Measurements from ENCODE around the gene SNX1.

SNX1 gene

DNA sequence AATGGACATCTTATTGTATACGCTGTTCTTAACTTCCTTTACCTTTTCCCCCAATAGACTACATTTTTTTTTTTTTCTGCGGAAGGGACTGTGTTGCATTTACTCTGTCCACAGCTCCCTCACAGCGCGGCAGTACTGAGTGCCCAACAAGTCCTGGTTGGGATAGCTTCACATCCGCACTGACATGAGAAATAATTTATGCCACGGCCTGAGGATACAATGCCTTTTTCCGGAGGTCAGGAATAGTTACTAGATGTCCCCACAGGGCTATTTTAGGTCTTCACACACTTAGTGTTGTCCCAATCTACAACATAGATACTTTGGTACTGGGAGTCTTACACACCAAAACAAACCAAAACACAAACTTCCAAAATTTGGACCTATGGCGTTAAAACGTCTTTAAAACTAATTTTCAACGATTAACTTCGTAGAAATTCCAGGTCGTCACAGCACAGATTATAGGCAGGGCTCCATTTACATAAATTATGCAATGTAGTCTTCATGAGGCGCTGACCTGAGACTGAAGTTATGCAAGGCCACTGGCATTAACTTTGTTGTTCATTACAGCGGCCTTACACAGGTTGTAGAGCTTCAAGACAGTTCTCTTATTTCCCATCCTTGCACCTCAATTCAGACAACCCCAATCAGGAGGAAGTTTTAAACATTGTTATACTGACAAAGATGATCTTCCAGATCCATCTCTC, 68.0 kb downstream of the SNX1 start:
- Histone ChIP-seq H3K4me3 (ENCODE audit: low read length, poor library complexity, severe bottlenecking) (peak overlapping the region; percentile 95), H3K9me3 (ENCODE audit: insufficient read depth, low read depth, low read length) (no peaks in the 10 kb centered on the region), H4K20me1 (ENCODE audit: insufficient read depth, low read length, poor library complexity, severe bottlenecking) (peaks cover 30% of the 10 kb centered on the region), H3K9ac (ENCODE audit: low read depth, low read length, poor library complexity, severe bottlenecking) (peak overlapping the region; percentile 82), H3K4me1 (ENCODE audit: insufficient read depth, low read length, poor library complexity, severe bottlenecking) (peaks cover 27% of the 10 kb centered on the region), H3F3A (ENCODE audit: low read depth) (no peaks in the 10 kb centered on the region; the same call in 1 of the 2 replicates), H2AFZ (ENCODE audit: low read length) (peak overlapping the region; percentile 92), H3K27me3 (ENCODE audit: insufficient read depth, low read length, poor library complexity, severe bottlenecking) (no peaks in the 10 kb centered on the region), H3K79me2 (ENCODE audit: insufficient read depth, low read length) (peaks cover 40% of the 10 kb centered on the region), H3K9me2 (replicated peaks; ENCODE audit: low read depth, low read length) (no peaks in the 10 kb centered on the region), H3K4me2 (ENCODE audit: low read depth, low read length, poor library complexity, severe bottlenecking) (peak overlapping the region; percentile 88), H3K36me3 (ENCODE audit: insufficient read depth, low read length) (peaks cover 15% of the 10 kb centered on the region; the same call in 1 of the 2 replicates)
- TF ChIP-seq, protein P1, sequence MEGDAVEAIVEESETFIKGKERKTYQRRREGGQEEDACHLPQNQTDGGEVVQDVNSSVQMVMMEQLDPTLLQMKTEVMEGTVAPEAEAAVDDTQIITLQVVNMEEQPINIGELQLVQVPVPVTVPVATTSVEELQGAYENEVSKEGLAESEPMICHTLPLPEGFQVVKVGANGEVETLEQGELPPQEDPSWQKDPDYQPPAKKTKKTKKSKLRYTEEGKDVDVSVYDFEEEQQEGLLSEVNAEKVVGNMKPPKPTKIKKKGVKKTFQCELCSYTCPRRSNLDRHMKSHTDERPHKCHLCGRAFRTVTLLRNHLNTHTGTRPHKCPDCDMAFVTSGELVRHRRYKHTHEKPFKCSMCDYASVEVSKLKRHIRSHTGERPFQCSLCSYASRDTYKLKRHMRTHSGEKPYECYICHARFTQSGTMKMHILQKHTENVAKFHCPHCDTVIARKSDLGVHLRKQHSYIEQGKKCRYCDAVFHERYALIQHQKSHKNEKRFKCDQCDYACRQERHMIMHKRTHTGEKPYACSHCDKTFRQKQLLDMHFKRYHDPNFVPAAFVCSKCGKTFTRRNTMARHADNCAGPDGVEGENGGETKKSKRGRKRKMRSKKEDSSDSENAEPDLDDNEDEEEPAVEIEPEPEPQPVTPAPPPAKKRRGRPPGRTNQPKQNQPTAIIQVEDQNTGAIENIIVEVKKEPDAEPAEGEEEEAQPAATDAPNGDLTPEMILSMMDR (conservative IDR thresholded peaks at IDR 0.05; ENCODE audit: low read length) = no peak
- no peak for TF ChIP-seq EZH2phosphoT487 (IDR thresholded peaks at IDR 0.05; ENCODE audit: borderline replicate concordance)

DNA sequence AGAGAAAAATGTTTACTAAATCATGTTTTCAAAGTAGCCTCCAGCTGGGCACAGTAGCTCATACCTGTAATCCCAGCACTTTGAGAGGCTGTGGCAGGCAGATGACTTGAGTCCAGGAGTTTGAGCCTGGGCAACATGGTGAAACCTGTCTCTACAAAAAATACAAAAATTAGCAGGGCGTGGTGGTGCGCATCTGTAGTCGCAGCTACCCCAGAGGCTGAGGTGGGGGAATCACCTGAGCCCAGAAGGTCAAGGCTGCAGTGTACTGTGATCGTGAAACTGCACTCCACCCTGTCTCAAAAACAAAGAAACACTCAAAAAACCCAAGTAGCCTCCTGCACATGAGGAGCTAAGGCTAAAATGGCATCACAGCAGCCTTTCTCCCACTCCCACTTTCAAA, 68.7 kb downstream of the SNX1 start:
- peaks cover 9% of the 10 kb centered on the region; the same call in 1 of the 2 replicates for H3K36me3 ChIP-seq (ENCODE audit: insufficient read depth, low read length)
- peaks cover 27% of the 10 kb centered on the region for H4K20me1 ChIP-seq (ENCODE audit: insufficient read depth, low read length, poor library complexity, severe bottlenecking)
- peaks cover 23% of the 10 kb centered on the region for H3K4me1 ChIP-seq (ENCODE audit: insufficient read depth, low read length, poor library complexity, severe bottlenecking)
- no peaks in the 10 kb centered on the region for H3K9me2 ChIP-seq (replicated peaks; ENCODE audit: low read depth, low read length)
- no peak for TF ChIP-seq EZH2phosphoT487 (IDR thresholded peaks at IDR 0.05; ENCODE audit: borderline replicate concordance)
- TF ChIP-seq, protein P1 (conservative IDR thresholded peaks at IDR 0.05; ENCODE audit: low read length) = no peak
- peaks cover 34% of the 10 kb centered on the region for H3K79me2 ChIP-seq (ENCODE audit: insufficient read depth, low read length)
- H2AFZ ChIP-seq (ENCODE audit: low read length) = no peak overlapping the region
- H3K9me3 ChIP-seq (ENCODE audit: insufficient read depth, low read depth, low read length) = no peaks in the 10 kb centered on the region
- no peak overlapping the region for H3K4me3 ChIP-seq (ENCODE audit: low read length, poor library complexity, severe bottlenecking)
- no peaks in the 10 kb centered on the region; the same call in 1 of the 2 replicates for H3F3A ChIP-seq (ENCODE audit: low read depth)
- no peak overlapping the region for H3K9ac ChIP-seq (ENCODE audit: low read depth, low read length, poor library complexity, severe bottlenecking)
- H3K4me2 ChIP-seq (ENCODE audit: low read depth, low read length, poor library complexity, severe bottlenecking) = no peak overlapping the region
- H3K27me3 ChIP-seq (ENCODE audit: insufficient read depth, low read length, poor library complexity, severe bottlenecking) = no peaks in the 10 kb centered on the region

DNA sequence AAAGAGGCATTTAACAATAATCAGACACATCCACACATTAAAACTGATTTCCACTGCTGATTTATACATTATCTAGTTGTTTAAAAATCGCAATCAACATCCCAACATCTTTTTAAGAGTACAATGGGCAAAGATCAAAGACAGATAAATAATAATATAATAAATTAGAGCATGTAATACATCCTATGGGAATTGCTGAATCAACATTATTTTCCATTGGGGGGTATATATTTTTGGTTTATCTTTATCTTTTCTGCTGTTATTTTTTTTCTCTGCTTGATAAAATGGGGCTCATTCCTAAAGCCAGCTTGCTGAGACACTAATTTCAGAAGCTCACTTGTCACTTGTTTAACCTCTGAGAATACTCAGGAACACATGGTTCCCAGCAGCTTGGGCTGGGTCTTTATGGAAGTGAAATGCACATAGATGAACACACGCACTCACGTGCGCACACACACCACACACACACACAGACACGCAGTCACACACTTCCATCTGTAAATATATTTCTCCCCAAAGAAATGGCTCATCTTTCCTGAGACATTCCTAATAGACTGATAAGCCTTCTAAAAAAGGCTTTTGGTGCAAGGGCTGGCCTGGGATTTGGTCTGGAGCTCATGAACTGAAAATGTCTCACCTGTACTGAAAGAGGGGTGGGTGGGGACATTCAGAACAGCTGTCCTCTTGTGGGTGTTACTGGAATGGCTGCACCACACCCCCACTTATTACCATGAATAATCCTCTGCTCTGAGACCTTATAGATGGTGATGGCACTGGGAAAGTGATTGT, 70.5 kb downstream of the SNX1 start:
- H3K27me3 ChIP-seq (ENCODE audit: insufficient read depth, low read length, poor library complexity, severe bottlenecking) = no peaks in the 10 kb centered on the region
- H3K4me2 ChIP-seq (ENCODE audit: low read depth, low read length, poor library complexity, severe bottlenecking) = no peak overlapping the region
- H4K20me1 ChIP-seq (ENCODE audit: insufficient read depth, low read length, poor library complexity, severe bottlenecking) = peaks cover 12% of the 10 kb centered on the region
- H3K36me3 ChIP-seq (ENCODE audit: insufficient read depth, low read length) = peaks cover 16% of the 10 kb centered on the region; the same call in 1 of the 2 replicates
- H3K79me2 ChIP-seq (ENCODE audit: insufficient read depth, low read length) = peaks cover 15% of the 10 kb centered on the region
- H2AFZ ChIP-seq (ENCODE audit: low read length) = no peak overlapping the region
- peaks cover 15% of the 10 kb centered on the region for H3K4me1 ChIP-seq (ENCODE audit: insufficient read depth, low read length, poor library complexity, severe bottlenecking)
- no peak for TF ChIP-seq EZH2phosphoT487 (IDR thresholded peaks at IDR 0.05; ENCODE audit: borderline replicate concordance)
- TF ChIP-seq, protein P1 (conservative IDR thresholded peaks at IDR 0.05; ENCODE audit: low read length) = no peak
- no peak overlapping the region for H3K9ac ChIP-seq (ENCODE audit: low read depth, low read length, poor library complexity, severe bottlenecking)
- no peak overlapping the region for H3K4me3 ChIP-seq (ENCODE audit: low read length, poor library complexity, severe bottlenecking)
- H3K9me3 ChIP-seq (ENCODE audit: insufficient read depth, low read depth, low read length) = no peaks in the 10 kb centered on the region
- H3F3A ChIP-seq (ENCODE audit: low read depth) = no peaks in the 10 kb centered on the region; the same call in 1 of the 2 replicates
- H3K9me2 ChIP-seq (replicated peaks; ENCODE audit: low read depth, low read length) = no peaks in the 10 kb centered on the region

All from Loucy (cell line).